Measurements from ENCODE around the gene SLC22A3. TPM values are rescaled to one million over a fixed set of nuclear protein-coding genes. Genes with fewer than 3 reads are reported as not detected.

SLC22A3 gene
- total and polyA plus RNA-seq, 4 donors, result 9.5 to 65.0 (median 33.3) TPM

DNA sequence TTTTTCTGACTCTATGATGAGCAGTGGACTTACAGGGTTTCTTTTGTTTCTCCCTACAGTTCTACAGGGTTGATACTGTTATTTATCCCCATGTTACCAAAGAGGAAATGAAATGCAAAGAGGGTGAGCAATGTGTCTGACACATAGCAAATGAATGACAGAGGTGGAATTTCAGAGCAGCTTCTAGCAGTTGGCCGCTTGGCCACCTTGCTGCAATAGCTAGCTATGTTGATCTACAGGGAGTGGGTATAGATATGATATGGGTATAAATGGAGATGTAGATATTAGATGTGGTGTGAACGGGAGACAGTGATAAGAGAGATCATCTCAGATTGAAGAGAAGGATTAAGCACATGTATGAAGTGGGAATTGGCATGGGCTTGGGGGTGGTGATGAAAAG is 10.9 kb upstream of the SLC22A3 start:
- Histone ChIP-seq H3K4me1 (ENCODE audit: control insufficient read depth in 5 of 5, insufficient read depth in 5 of 5, low read length in 5 of 5) (no peaks in the 10 kb centered on the region), H3K4me3 (no peak overlapping the region), H3K27me3 (ENCODE audit: control insufficient read depth in 3 of 3, insufficient read depth in 3 of 3, low read length in 2 of 3) (no peaks in the 10 kb centered on the region), H3K9me3 (ENCODE audit: control insufficient read depth in 4 of 4, insufficient read depth in 3 of 4, low read length in 3 of 4) (no peaks in the 10 kb centered on the region), H3K27ac (ENCODE audit: low read depth in 1 of 2, low read length in 1 of 2) (no peak overlapping the region), H3K36me3 (ENCODE audit: control insufficient read depth in 4 of 4, insufficient read depth in 4 of 4, low read length in 4 of 4) (no peaks in the 10 kb centered on the region), H3K9ac (ENCODE audit: insufficient read depth in 1 of 2, low read length in 2 of 2) (no peak overlapping the region)
- TF ChIP-seq, protein P1, sequence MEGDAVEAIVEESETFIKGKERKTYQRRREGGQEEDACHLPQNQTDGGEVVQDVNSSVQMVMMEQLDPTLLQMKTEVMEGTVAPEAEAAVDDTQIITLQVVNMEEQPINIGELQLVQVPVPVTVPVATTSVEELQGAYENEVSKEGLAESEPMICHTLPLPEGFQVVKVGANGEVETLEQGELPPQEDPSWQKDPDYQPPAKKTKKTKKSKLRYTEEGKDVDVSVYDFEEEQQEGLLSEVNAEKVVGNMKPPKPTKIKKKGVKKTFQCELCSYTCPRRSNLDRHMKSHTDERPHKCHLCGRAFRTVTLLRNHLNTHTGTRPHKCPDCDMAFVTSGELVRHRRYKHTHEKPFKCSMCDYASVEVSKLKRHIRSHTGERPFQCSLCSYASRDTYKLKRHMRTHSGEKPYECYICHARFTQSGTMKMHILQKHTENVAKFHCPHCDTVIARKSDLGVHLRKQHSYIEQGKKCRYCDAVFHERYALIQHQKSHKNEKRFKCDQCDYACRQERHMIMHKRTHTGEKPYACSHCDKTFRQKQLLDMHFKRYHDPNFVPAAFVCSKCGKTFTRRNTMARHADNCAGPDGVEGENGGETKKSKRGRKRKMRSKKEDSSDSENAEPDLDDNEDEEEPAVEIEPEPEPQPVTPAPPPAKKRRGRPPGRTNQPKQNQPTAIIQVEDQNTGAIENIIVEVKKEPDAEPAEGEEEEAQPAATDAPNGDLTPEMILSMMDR (IDR thresholded peaks at IDR 0.05; ENCODE audit: control extremely low read depth, extremely low read depth), result no peak
- no peak for ATAC-seq (ENCODE audit: insufficient read depth, low FRiP score)
- WGBS, 2 donors, result 86 to 91% methylated on average over 2 of the region's 2 CpGs
- no peak for DNase-seq

DNA sequence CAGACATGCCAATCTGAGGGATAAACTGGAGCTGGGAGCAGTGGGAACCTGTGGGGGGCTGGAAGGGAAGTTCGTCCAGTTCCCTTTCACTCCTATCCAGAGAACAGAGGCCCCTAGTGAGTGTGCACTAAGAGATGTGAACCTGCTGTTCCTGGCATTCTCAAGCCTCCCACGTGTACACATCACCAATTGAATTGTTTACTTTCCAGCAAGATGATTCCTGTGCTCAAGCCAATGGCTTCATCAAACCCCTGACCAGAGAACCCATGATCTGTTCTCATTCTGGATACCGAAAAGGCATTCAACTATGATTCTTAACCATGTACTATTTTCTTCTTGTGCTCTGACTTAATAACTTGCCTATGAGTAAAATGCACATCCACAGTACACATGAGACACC is 10.2 kb upstream of the SLC22A3 start:
- 69 to 70% methylated on average over 3 of the region's 3 CpGs for WGBS, 2 donors
- H3K9me3 ChIP-seq (ENCODE audit: control insufficient read depth in 4 of 4, insufficient read depth in 3 of 4, low read length in 3 of 4), result no peaks in the 10 kb centered on the region
- H3K27me3 ChIP-seq (ENCODE audit: control insufficient read depth in 3 of 3, insufficient read depth in 3 of 3, low read length in 2 of 3), result no peaks in the 10 kb centered on the region
- H3K9ac ChIP-seq (ENCODE audit: insufficient read depth in 1 of 2, low read length in 2 of 2), result no peak overlapping the region
- ATAC-seq (ENCODE audit: insufficient read depth, low FRiP score) (no peak), DNase-seq (no peak)
- H3K36me3 ChIP-seq (ENCODE audit: control insufficient read depth in 4 of 4, insufficient read depth in 4 of 4, low read length in 4 of 4), result no peaks in the 10 kb centered on the region
- no peak overlapping the region for H3K4me3 ChIP-seq
- H3K4me1 ChIP-seq (ENCODE audit: control insufficient read depth in 5 of 5, insufficient read depth in 5 of 5, low read length in 5 of 5), result no peaks in the 10 kb centered on the region
- TF ChIP-seq, protein P1 (IDR thresholded peaks at IDR 0.05; ENCODE audit: control extremely low read depth, extremely low read depth), result no peak
- H3K27ac ChIP-seq (ENCODE audit: low read depth in 1 of 2, low read length in 1 of 2), result no peak overlapping the region

DNA sequence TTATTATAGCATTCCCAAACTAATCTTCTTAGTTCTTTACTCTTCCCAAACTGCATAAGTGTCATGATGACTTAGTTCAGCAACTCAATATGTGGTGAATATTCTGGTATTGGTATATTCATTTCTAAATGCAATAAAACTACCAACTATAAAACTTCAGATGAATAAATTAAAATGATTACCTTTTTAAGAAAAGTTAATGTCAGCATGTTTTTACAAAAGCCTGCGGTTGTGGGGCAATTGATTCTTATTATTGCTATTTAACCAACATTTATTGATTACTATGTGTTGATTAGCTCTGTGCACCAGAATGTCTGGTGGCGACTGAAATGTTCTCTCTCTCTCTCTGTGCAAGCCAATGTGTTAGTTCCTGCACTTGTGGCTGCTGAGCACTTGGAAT is 5.0 kb upstream of the SLC22A3 start:
- Histone ChIP-seq H3K9ac (ENCODE audit: insufficient read depth in 1 of 2, low read length in 2 of 2) (no peak overlapping the region), H3K9me3 (ENCODE audit: control insufficient read depth in 4 of 4, insufficient read depth in 3 of 4, low read length in 3 of 4) (peaks cover 0 to 2% (median 0%) of the 10 kb centered on the region in 4 donors), H3K4me1 (ENCODE audit: control insufficient read depth in 5 of 5, insufficient read depth in 5 of 5, low read length in 5 of 5) (no peaks in the 10 kb centered on the region), H3K4me3 (no peak overlapping the region), H3K27ac (ENCODE audit: low read depth in 1 of 2, low read length in 1 of 2) (no peak overlapping the region), H3K36me3 (ENCODE audit: control insufficient read depth in 4 of 4, insufficient read depth in 4 of 4, low read length in 4 of 4) (no peaks in the 10 kb centered on the region), H3K27me3 (ENCODE audit: control insufficient read depth in 3 of 3, insufficient read depth in 3 of 3, low read length in 2 of 3) (no peaks in the 10 kb centered on the region)
- TF ChIP-seq, protein P1 (IDR thresholded peaks at IDR 0.05; ENCODE audit: control extremely low read depth, extremely low read depth), result no peak
- WGBS, 2 donors, result 84 to 94% methylated on average over 2 of the region's 2 CpGs
- no peak for DNase-seq
- no peak for ATAC-seq (ENCODE audit: insufficient read depth, low FRiP score)

DNA sequence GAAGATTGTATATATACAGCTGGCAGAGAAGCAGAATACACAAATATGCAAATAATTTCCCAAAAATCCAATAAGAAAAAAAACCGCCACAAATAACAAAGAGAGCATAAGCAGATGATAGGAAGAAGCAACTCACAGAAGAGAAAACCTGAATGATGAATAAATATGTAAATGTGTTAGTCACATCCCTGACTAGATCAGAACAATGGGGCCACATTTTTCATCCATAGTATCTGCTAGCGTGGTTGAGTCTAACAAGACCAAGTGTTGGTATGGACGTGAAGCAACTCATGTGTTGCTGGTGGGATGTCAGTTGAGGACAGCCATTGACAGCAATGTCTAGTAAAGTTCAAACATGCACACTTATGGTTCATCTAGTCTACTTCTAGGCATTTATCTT is 3.9 kb upstream of the SLC22A3 start:
- TF ChIP-seq, protein P1 (IDR thresholded peaks at IDR 0.05; ENCODE audit: control extremely low read depth, extremely low read depth), result no peak
- Histone ChIP-seq H3K27me3 (ENCODE audit: control insufficient read depth in 3 of 3, insufficient read depth in 3 of 3, low read length in 2 of 3) (peaks cover 3 to 5% (median 5%) of the 10 kb centered on the region in 3 donors), H3K4me3 (no peak overlapping the region), H3K9ac (ENCODE audit: insufficient read depth in 1 of 2, low read length in 2 of 2) (no peak overlapping the region), H3K9me3 (ENCODE audit: control insufficient read depth in 4 of 4, insufficient read depth in 3 of 4, low read length in 3 of 4) (peaks cover 0 to 5% (median 0%) of the 10 kb centered on the region in 4 donors), H3K36me3 (ENCODE audit: control insufficient read depth in 4 of 4, insufficient read depth in 4 of 4, low read length in 4 of 4) (no peaks in the 10 kb centered on the region), H3K4me1 (ENCODE audit: control insufficient read depth in 5 of 5, insufficient read depth in 5 of 5, low read length in 5 of 5) (peaks cover 0 to 10% (median 0%) of the 10 kb centered on the region in 5 donors), H3K27ac (ENCODE audit: low read depth in 1 of 2, low read length in 1 of 2) (no peak overlapping the region)
- 85 to 86% methylated on average over 3 of the region's 3 CpGs for WGBS, 2 donors
- ATAC-seq (ENCODE audit: insufficient read depth, low FRiP score) (no peak), DNase-seq (no peak)

Measured in lung (tissue), 12 donors.